HG03558 (cell line): ENCODE results near the gene DUSP28.
"Not testable (repeated sequence)": the region's sequence is repeated elsewhere in the genome, so short reads cannot be mapped to it uniquely, and the experiment has no call there.

Experiments used
- ATAC-seq: cut with Tn5 transposase; IDR thresholded peaks from one replicate; pipeline ENCODE4 v1.9.1; 2021; ENCODE audit warnings: moderate number of reproducible peaks; ENCODE audit not compliant: unreplicated experiment; ENCODE audit errors: extremely low read depth

Gene DUSP28

GRCh38 chr2:240558236-240558761, 1.9 kb upstream of the DUSP28 start:
- no peak for ATAC-seq

GRCh38 chr2:240559286-240559685, 871 bp upstream of the DUSP28 start:
- ATAC-seq, result no peak

DNA sequence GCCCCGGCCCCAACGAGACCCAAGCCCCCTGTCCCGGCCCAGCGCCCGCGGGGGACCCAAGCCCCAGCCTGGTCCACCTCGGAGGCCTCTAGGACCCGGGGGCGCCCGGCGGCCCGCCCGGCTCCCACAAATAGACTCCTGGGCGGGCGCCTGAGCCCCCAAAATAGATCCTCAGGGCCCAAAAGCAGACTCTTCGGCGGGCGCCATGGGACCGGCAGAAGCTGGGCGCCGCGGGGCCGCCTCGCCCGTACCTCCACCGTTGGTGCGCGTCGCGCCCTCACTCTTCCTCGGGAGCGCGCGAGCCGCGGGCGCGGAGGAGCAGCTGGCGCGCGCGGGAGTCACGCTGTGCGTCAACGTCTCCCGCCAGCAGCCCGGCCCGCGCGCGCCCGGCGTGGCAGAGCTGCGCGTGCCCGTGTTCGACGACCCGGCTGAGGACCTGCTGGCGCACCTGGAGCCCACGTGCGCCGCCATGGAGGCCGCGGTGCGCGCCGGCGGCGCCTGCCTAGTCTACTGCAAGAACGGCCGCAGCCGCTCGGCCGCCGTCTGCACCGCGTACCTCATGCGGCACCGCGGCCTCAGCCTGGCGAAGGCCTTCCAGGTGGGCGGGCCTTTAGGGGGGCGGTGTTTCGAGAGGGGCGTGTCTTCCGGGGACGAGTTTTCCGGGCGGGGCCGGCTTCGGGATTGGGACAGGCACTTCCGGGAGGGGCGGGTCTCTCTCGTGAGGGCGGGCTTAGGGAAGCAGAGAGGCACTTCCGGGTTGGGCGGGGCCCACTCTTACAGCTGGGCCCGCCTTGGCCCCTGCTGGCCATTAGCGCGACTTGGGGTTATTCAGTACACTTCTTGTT, 545 bp downstream of the DUSP28 start:
- ATAC-seq, result peak; percentile 28

DNA sequence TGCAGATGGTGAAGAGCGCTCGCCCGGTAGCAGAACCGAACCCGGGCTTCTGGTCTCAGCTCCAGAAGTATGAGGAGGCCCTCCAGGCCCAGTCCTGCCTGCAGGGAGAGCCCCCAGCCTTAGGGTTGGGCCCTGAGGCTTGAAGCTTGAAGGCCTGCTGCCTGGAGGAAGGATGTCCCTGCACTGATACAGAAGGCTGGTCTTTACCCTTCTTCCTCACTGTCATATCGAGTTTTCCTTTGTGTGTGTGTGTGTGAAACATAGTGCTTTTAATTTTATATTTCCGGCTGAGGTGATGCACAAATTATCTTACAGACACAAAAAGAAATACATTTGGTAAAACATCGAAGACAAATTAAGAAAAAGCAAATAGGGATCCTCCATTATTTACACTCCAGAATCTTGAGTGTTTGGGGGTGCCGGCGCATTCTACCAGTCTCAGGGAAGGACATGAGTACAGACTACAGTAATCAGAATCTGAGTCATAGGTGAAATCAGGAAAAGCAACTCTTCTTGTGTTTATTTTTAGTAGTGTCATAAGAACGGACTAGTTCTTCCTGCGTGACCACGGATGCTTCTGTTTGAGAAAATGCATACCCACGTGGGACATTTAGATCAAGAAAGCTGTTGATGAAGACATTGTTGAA, 1.3 kb downstream of the DUSP28 start:
- no peak for ATAC-seq

GRCh38 chr2:240563231-240563630, 3.1 kb downstream of the DUSP28 start:
- not testable (repeated sequence) for ATAC-seq

DNA sequence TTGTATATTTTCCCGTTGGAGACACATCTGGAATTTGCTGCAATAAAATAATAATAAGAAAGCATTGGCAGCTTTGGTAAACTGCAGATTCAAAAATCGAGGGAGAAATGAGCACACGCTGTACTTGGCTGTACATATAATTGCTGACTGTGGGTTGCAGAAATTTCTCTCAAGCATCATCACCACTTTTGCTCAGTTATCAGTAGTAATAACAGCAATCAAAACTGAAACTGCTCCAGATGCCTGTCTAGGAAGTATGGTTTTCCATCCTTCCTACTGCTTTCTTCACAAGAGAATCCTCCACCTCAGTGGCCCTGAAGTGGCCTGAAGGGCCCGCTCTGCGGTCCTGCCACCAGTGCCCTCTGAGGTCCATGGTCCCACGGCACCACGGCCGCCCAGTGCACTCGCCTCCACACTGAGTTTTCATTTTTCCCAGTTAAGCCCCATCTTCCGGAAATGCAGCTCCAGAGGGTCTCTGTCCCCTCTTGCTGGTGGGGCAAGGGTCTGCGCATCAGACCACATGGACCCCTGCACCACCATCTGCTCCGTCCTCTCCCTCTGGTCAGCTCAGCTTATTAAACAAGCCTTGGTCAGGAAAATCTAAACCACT, 3.9 kb downstream of the DUSP28 start:
- ATAC-seq, result no peak

GRCh38 chr2:240564561-240565332, 4.6 kb downstream of the DUSP28 start:
- no peak for ATAC-seq

DNA sequence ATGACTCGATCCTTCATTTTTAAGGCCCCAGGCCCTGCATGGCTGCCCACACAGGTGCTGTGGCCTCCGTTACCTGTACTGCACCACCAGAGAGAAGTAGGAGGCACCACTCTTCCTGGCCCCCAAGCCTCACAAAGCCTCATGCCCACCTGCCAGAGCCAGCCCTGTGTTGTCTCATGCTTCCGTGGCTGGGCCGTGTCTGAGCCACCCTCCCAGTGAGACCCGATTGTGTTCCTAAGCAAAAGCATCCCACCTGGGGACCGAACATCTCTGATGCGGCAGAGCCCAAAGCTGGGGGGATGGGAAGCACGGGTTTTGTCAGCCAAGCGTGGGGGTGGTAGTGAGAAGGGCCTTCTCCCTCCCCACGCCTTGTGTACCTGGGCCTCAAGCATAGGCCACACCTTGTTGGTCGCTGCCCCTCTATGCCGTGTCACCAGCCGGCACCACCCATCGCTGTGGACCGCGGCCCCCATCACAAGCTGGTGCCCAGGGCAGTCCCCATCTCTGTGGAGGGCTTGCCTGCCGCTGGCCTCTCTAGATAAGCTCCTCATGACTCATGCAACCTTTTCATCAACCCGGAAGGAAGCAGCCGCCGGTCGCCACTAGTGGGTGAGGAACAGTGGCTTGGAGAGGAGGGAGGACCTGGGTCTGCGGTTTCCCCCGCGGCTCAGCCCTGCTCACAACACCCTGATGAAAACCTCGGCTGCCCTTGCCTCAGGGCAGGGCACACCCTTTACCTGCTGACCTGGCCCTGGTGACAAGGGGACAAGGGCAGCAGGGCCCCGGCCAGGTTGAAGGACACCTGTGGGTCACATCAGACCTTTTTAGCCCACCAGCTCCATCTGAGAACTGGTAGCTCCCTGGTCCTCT, 5.4 kb downstream of the DUSP28 start:
- ATAC-seq, result no peak

DNA sequence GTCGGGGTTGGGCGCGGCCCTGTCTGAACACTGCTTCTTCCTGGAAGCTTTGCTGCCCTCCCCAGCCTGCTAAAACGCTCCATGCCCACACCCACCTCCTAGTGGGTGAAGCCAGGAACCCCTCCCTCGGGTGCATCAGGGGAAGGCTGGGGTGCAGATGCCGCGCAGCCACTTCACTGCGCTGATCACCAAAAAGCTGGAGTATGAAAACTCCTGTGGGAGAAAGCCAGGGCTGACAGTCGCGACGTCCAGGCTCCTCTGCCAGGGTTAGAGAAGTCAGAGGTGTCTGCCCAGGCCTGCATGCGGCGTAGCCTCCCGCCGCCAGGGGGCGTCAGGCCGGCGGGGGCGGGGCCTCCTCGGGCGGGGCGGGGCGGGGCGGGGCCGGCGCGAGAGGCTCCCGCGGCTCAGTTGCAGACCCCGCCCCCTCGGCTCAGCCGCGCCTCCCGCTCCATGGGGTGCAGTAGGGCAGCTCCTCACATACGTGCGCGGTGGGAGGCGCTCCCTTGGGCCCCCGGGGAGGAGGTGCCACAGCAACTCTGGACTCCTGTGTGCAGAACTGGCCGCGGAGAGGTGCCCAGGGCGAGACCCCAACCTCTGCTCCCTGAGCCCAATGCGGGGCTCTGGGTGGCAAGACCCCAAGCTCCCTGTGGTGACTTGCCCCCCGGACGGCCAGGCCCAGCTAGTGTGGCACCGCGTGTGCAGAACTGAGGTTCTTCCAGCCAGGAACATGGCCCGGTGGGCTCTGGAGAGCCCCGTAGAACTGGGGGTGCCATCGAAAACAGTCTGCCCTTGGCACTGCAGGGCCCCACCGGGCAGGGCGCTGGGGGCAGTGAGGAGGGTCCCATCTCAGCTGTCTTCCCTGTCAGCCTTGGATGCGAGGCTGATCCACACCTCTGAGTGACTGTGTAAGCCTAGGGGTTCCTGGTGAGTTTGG, 6.3 kb downstream of the DUSP28 start:
- ATAC-seq, result peak; percentile 27

- ATAC-seq, result no peak
Observed at GRCh38 chr2:240567137-240567871, 7.1 kb downstream of the DUSP28 start.

DNA sequence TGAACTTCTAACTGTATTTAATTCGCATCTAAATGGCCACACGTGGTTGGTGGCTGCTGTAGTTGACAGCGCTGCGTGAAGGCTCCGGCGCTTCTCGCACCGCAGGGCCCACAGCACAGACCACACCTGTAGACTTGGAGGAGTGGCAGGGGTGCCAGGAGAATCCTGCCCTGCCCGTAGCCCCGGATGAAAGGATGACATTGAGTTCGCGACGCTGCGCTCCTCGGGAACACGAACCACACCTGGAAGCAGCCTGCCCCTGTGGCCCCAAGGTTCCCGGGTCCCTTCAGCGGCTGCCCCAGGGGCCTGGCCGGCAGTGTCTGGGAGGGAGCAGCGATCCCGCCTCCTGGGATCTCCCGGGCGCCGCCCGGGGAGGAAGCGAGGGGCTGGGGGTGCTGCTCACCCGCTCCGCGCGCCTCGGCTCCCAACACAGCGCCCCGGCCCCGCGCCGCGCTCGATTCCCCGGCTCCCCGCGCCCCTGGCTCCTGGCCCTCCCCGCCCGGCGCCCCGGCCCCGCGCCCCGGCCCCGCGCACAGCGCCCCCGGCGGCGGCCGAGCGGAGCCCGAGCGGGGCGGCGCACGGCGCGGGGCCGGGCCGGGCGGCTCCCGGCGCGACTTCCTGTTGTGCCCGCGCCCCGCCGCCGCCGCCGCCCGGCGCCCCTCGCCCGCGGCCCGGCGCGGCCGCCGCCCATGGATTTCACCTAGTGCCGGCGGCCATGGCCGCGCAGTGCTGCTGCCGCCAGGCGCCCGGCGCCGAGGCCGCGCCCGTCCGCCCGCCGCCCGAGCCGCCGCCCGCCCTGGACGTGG, 7.9 kb downstream of the DUSP28 start, which contains the start of gene RNPEPL1:
TSS of gene RNPEPL1 (plus strand) at position 613 of the 806 bp plus-strand sequence. CDS start at position 716, 103 bp downstream.
- ATAC-seq, result peak; percentile 15

DNA sequence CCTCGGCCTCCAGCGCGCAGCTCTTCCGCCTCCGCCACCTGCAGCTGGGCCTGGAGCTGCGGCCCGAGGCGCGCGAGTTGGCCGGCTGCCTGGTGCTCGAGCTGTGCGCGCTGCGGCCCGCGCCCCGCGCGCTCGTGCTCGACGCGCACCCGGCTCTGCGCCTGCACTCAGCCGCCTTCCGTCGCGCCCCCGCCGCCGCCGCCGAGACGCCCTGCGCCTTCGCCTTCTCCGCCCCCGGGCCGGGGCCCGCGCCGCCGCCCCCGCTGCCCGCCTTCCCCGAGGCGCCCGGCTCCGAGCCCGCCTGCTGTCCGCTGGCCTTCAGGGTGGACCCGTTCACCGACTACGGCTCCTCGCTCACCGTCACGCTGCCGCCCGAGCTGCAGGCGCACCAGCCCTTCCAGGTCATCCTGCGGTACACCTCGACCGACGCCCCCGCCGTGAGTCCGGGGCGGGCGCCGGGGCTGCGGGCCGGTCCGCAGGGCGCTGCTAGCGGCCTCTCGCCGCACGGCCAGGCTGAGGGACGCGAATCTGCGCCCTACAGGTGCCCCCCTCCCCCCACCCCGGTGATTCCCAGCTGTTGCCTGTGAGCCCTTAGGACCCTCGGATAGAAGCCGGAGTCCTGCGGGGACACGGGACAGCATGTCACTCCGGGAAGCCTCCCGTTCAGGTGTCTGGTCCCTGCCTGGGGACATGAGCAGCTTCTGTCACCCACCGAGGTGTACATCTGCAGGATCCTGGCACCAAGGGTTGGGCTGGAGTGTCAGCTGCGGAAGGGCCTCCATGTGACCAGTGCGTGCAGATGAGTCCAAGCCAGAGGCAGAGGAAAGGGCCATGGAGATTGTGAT, 8.7 kb downstream of the DUSP28 start:
- ATAC-seq, result peak; percentile 20

- ATAC-seq, result no peak
Observed at GRCh38 chr2:240569523-240569997, 9.4 kb downstream of the DUSP28 start.

GRCh38 chr2:240569998-240570530, 9.9 kb downstream of the DUSP28 start:
- ATAC-seq, result no peak

- ATAC-seq, result no peak
Observed at GRCh38 chr2:240570531-240571313, 10.6 kb downstream of the DUSP28 start.
